ENCODE data around the gene SERPINA4.
"Not testable (repeated sequence)": the region's sequence is repeated elsewhere in the genome, so short reads cannot be mapped to it uniquely, and the experiment has no call there.

Gene SERPINA4

DNA sequence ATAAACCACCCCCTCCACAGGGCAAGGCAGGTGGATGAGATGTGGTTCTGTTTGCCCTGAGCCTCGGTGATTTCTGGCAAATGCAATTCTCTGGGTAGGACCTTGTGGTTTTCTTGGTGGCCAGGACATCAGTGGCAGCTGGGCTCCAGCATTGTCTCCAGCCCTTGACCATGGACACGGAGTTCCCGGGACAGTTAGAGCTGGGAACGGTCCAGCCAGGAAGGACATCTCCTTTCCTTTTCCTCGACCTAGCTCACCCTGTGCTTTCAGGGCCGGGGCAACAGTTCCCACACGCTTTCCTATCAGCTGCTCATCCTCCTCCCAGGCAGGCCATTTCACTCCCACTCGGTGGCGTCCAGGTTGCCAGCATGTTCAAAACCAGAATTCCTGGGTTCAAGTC lies 9.2 kb downstream of the SERPINA4 start:
- no peak for DNase-seq

- no peak for DNase-seq
Measured at GRCh38 chr14:94571395-94571794, 10.2 kb downstream of the SERPINA4 start.

GRCh38 chr14:94571950-94572349 lies 10.7 kb downstream of the SERPINA4 start:
- DNase-seq = no peak

DNA sequence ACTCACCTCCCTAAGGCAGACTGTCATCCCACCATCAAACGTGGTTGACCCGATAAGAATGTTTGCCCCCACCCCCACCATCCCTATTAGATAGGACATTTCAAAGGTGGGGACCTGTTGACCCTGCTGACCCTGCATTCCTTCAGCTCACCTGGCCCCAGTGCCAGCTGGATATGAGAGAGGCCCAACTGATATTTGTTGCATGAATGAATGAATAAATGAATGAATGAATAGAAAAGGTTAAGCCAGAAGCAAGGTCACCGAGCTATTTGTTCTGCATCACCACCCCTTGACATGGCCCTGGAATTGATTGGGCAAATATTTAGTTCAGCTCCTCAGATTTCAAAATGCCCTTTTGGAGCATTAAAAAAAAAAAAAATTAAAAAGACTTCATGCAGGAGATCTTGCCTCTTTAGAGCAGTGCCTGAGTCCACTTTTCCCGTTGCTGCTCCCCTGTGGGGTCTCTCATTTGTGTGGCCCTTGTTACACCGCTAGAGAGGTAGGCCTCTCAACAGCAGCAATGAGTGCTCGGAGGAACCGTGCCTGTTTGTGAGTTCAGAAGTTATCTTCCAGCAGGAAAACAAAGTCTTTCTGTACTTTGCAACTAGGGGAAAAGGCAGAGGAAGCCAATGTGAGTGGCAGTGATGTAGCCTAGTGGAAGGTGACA lies 11.5 kb downstream of the SERPINA4 start:
- no peak for DNase-seq

GRCh38 chr14:94573475-94574277 lies 12.4 kb downstream of the SERPINA4 start:
- DNase-seq = no peak

- DNase-seq = no peak
Measured at GRCh38 chr14:94574336-94574735, 13.1 kb downstream of the SERPINA4 start.

GRCh38 chr14:94575730-94576585 lies 14.7 kb downstream of the SERPINA4 start:
- no peak for DNase-seq

GRCh38 chr14:94577472-94577871 lies 16.2 kb downstream of the SERPINA4 start:
- DNase-seq = not testable (repeated sequence)

- no peak for DNase-seq
Measured at GRCh38 chr14:94578712-94579111, 17.5 kb downstream of the SERPINA4 start.

DNA sequence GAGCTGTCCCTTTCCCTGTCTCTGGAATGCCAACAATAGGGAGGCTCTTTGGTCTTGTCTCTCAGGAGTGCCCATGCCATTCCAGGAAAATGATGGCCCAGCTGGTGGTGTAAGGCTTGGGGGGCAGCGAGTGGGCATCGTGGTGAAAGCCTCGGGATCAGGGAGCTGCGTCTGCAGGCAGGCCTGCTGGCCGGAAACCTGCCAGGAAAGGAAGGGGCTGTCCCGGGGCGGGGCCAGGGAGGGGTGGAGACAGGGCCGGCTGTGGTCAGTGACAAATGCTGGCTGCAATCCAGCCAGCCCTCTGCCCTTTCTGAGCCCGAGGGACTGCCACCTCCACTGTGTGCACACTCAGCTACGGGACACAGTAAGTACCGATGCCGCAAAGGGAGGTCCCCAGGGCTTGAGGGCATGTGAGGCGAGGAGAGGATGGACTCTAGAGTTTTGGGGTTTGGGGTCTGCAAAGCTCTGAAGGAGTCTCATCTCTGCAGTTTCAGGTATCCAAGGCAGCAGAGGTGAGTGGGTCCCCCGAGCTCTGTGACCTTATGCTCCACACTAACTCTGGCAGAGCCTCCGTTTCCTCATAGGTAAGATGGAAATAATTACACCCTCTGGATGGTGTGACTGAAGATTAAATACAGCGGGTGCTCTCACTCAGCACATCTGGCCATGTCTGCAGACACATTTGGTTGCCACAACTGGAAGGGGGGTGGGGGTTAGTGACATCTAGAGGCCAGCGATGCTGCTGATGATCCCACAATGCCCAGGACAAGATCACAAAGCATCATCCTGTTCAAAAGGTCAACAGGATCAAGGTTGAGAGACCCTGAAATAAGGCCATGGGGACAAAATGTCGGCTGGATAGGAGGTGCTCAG lies 20.1 kb downstream of the SERPINA4 start, which contains the start of gene SERPINA5:
Gene SERPINA5, plus strand, starts transcription at position 300 of the 873 bp plus-strand sequence. CDS start 5,937 bp downstream, outside the sequence.
- DNase-seq = no peak

GRCh38 chr14:94582199-94582750 lies 21.0 kb downstream of the SERPINA4 start:
- DNase-seq = no peak

DNA sequence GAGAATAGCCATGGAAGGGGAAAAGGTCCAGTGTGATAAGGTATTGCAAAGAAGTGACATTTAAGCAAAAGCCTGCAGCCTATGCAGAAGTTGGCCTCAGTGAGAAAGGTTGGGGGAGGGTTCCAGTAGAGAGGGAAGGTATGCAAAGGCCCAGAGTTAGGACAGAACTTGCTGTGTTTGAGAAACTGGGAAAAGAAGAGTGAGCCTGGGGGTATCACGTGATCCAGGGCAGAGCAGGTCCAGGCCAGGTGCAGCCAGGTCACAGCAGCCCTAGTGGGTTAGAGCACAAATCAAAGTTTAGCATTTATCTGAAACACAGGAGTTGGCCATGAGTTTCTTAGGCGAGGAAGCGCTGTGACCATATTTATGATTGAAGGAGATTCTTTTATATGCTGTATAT lies 21.6 kb downstream of the SERPINA4 start:
- no peak for DNase-seq

DNA sequence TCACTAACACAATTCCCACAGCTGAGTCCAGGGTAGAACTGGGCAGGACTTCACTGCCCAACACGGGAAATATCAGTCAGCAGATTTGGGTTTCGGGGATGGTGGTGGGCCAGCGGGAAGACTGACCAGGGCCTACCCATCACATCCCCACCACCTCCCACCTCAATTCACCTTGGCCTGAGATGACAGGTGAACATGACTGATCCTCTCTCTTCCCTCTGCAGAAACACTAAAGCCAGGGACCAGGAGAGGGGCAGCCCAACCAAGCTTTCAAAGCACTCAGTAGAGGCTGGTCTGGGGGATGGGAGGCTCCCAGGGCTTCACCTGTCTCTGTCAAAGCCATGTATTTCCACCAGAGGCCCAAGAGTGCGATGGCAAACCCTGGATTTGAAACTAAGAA lies 22.3 kb downstream of the SERPINA4 start:
- DNase-seq = no peak

DNA sequence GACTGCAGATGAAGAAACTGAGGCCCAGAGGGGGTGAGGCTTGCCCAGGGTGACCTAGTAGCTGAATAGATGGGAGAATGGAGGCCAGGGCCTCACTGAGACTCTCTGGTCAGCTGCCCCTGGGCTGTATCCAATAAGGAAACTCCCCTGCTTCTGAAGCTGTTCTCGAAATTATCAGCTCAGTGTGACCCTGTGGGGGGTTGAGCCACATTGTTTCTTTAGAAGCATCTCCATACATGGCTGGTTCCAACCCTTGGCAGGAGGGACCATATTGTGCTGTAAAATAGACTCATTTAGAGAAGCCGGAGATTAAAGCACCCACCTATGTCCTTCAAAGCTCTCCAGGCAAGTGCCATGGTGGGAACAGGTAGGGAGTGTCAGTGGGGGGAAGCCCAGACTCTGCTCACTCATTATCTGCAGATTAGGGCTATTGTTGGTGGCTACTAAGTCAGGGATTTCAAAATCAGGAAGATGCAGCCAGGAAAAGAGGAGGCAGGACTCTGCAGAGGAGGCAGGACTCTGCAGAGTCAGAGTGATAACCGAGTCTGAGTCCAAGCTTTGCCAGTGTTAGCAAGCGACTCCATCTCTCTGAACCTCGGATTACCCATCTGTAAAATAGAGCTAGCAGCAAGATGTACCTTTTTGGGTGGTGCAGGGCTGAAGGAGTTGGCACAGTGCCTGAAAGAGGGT lies 23.5 kb downstream of the SERPINA4 start:
- no peak for DNase-seq

GRCh38 chr14:94586635-94587034 lies 25.4 kb downstream of the SERPINA4 start:
- no peak for DNase-seq

DNA sequence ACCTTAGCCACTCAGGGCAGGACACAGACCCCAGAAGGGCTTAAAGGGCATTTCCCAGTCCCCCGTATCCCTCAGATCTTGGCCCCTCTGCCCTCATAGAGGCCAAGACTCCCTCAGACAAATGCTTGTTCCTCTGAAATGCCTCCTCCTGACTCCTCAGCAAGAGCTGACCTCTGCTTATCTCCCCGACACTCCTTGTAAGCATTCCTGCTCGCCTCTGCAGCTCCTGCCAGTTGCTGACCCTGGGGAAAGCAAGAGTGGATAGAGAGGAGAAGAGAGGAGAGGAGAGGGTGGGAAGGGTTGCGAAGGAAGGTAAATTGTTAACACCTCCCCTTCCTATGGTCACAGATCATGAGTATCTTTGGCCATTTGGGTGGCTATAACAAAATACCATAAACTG lies 27.1 kb downstream of the SERPINA4 start:
- DNase-seq = no peak

DNA sequence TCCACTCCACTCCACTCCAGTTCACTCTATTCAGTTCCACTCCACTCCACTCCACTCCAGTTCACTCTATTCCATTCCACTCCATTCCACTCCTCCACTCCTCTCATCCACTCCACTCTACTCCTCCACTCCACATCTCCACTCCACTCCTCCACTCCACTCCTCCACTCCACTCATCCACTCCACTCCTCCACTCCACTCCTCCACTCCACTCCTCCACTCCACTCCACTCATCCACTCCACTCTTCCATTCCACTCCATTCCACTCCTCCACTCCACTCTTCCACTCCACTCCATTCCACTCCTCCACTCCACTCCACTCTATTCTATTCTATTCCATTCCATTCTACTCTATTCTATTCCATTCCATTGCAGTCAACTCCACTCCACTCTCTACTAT lies 29.8 kb downstream of the SERPINA4 start:
- no peak for DNase-seq

DNA sequence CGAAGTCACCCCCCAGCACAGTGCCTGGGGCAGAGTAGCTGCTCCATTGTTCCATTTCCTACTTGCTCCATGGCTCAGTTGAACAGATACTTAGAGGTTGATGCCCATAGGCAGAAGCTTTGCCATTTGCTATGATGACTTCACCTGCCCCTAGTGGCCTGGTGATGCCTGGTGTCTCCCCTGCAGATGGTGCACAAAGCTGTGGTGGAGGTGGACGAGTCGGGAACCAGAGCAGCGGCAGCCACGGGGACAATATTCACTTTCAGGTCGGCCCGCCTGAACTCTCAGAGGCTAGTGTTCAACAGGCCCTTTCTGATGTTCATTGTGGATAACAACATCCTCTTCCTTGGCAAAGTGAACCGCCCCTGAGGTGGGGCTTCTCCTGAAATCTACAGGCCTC lies 30.6 kb downstream of the SERPINA4 start:
- no peak for DNase-seq

DNA sequence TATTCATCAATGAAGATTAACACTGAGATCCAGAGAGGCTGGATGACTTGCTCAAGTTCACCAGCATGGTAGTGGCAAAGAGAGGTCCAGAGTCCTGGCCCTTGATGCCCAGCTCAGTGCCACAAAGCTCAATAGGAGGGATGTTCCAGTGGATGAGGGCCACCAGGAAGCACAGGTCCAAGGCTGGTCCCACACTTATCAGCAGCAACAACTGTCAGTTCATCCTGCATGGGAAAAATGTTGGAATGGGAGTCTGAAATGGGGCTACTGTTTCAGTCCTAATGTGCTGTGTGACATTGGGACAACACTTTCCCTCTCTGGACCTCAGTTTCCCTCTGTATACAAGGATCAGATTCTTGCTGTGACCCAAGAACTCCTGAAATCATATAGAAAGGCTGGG lies 31.2 kb downstream of the SERPINA4 start:
- no peak for DNase-seq

GRCh38 chr14:94593376-94593748 lies 32.1 kb downstream of the SERPINA4 start:
- no peak for DNase-seq

DNA sequence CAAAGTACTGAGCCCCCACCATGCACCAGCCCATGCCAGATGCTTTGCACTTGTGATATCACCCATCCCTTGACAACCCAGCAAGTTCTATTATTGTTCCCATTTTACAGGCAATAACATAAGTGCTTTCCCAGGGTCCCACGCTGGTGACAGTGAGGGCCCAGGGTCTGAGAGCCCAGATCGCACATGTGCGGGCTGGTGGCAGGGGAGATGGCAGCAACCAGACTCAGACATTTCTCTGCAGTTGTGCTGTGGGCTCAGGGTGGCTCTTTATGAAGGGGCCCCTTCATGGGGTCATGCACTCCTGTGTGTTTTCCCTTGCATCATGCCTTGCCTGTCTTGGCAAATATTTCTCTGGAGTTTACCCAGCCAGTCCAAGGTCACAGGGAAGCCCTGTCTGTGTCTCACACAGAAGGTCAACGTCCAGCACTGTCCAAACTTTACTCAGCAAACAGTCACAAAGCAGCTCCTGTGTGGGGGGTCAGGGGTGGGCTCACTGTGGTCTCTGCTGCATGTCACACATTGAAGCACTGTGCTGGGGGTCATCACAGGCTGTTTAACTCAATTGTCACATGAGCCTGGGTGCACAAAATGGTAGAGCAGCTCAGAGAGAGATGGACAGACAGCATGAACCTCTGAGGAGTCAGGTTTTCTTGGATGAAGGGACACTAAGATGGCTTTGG lies 32.6 kb downstream of the SERPINA4 start:
- no peak for DNase-seq
